NCI-H2227 (cell line): ENCODE data around the gene EFHB.
"Not testable (repeated sequence)": the region's sequence is repeated elsewhere in the genome, so short reads cannot be mapped to it uniquely, and the experiment has no call there.

Experiments
- DNase-seq: peaks from one replicate; lab custom pipeline; 2025; ENCODE audit not compliant: unreplicated experiment; lab: John Stamatoyannopoulos, UW

Gene EFHB

DNA sequence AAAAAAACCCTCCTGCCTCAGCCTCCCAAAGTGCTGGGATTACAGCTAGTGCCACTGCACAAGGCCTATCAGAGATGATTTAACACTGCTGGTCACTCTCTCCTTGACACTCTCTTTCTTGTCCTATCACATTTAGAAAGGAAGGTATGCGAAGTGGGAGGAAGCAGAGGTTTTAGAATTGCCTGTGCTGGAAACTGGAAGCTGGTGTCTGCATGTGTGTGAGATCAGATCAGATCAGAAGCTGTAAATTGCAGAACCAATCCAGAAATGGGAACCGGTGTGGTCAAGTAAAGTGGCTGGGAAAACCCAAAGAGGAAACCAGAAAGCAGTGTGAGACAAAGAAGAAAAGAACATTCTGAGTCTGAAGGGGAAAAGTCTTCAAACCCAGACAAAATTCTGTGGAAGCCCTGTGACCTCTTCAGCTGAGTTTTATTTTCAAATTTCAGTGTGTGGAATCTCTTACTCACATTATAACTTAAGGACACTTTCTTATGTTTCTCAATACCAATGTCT lies 2.8 kb downstream of the EFHB start:
- DNase-seq: no peak

DNA sequence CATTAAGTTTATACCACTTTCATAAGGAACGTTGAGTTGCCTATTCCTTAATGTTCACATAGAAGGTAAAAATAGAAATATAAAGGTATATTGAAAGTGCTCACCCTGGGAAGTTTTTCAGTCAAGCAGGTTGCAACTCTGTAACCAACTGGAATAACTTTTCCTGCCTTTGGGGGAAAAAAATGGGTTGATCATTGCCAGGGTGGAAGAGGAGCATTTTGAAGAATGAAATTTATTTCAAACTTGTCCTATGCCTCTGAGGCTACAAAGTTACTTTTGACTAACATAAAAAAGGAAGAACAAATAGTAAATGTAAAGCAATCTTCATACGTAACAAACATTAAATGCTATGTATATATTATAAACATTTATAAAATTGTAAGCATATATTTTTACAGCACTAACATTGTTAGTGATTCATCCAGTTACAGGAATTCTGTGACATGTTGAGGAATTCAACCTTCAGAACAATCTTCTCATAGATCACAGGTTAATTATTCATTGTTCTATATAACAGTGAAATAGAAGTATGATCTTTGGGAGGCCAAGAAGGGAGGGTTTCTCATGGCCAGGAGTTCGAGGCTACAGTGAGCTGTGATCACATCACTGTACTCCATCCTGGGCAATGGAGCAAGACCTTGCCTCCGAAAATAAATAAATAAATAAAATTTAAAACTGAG lies 13.5 kb downstream of the EFHB start:
- no peak for DNase-seq

- no peak for DNase-seq
These were observed 16.9 kb downstream of the EFHB start for GRCh38 chr3:19917167-19917566.

DNA sequence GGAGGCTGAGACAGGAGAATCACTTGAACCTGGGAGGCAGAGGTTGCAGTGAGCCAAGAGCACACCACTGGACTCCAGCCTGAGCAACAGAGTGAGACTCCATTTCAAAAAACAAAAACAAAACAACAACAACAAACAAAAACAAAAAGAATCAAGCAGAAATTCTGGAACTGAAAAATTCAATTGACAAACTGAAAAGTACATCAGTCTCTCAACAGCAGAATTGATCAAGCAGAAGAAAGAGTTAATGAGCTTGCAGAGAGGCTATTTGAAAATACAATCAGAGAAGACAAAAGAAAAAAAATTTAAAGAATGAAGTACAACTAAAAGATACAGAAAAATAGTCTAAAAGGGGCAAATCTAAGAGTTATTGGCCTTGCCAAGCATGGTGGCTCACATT lies 22.6 kb downstream of the EFHB start:
- no peak for DNase-seq

- DNase-seq: no peak
These were observed 26.5 kb downstream of the EFHB start for GRCh38 chr3:19907523-19907922.

DNA sequence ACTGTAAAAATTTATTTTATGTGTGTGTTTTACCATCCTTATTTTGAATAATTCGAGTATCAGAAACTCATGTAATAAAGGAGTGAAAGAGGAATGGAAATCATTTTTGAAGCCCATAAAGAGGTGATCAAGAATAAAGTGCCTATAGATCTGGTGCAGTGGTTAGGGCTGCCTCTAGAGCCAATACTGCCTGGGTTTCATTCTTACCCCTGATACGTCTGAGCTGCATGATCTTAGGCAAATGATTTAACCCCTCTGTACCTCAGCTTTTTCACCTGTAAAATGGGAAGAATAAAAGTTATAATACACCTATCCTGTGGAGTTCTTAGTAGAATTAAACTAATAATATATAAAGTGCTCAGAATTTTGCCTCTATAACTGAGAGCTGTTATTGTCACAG lies 30.4 kb downstream of the EFHB start:
- DNase-seq: no peak

DNA sequence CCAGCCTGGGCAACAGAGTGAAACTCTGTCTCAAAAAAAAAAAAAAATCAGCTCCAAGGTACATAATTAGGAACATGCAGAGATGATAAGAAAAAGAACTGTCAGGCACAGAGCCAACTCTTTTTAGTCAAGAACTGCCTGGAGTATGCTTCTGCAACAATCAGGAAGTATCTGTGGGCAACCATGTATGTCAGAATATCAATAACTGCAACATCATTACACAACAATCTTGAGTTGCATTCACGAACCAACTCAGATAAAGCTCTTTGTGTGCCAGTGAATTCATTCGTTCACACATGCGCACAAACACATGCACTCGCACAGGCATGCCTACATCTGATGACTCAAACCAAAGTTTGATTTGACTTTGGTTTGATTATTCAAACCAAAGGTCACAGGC lies 32.1 kb downstream of the EFHB start:
- no peak for DNase-seq

GRCh38 chr3:19901337-19901736 lies 32.7 kb downstream of the EFHB start:
- DNase-seq: no peak

DNA sequence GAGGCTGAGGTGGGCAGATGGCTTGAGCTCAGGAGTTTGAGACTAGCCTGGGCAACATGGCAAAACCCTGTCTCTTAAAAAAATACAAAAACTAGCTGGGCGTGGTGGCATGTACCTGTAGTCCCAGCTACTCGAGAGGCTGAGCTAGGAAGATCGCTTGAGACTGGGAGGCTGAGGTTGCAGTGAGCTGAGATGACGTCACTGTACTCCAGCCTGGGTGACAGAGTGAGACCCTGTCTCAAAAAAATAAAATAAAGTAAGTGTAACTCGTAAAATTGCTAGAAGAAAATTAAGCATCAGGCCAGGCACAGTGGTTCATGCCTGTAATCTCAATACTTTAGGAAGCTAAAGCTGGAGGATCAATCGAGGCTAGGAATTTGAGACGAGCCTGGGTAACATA lies 34.2 kb downstream of the EFHB start:
- DNase-seq: not testable (repeated sequence)

- DNase-seq: no peak
These were observed 34.8 kb downstream of the EFHB start for GRCh38 chr3:19899264-19899663.

GRCh38 chr3:19898721-19899120 lies 35.3 kb downstream of the EFHB start:
- DNase-seq: no peak

GRCh38 chr3:19891740-19892139 lies 42.3 kb downstream of the EFHB start:
- DNase-seq: no peak

DNA sequence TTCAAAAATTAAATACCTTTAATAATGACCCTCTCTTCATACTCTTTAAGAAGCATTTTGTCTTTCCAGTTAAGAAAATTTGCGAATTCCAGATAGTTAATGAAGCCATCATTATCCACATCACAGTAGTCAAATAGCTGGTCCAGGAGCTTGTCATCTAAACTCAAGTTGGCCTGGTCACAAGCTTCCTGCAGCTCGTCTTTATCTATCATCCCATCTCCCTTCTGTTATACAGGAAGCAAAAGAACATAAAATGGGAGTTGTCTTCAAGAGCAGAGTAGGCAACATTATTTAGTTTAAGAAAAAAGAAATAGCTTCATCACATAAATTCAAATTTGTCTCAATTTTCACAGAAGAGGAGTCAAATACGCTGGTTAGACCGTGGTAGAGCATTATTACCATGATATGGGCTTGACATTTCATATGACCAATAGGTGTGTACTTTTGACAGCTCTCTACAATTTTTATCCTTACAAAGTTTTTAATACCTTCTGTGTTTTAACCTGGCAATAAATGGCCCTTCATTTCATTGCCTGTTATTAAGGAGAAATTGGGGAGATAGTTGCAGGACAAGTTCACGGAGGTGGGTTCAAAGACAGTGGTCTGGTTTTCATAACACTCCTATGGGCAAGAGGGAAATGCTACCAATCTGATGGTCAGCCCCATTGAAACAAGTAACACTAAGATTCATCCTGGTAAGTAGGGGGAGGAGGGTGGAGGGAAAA lies 45.4 kb downstream of the EFHB start:
- no peak for DNase-seq

GRCh38 chr3:19887122-19887521 lies 46.9 kb downstream of the EFHB start:
- DNase-seq: not testable (repeated sequence)

DNA sequence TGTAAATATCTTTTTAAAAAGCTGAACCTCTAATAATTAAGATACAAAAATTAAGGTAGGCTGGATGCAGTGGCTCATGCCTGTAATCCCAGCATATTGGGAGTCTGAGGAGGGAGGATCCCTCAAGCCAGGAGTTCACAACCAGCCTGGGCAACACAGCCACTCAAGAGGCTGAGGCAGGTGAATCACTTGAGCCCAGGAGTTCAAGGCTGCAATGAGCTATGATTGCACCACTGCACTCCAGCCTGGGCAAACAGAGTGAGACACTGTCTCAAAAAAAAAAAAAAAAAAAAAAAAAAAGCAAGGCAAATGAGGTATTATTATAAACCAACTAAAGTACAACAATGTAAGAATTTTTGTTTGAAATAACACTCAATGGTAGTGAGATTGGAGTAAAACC lies 47.6 kb downstream of the EFHB start:
- DNase-seq: no peak

DNA sequence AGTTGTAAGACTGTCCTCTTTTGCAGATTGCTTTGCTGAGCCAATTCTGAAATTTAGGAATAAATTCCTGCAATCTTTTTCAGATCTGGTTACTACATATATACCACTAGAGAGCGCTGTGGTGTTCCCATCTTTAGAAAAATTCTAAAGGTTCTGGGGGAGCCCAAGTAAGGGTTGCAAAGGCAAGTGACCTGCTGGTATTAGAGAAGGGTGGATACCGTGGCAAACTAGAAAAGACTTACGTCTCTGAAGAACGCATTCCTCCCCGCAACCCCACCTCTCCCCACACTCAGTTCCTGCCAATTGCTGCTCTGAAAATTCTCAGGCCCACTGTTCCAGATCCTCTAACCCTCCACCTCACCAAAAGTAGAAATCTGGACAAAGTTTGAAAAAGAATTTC lies 48.5 kb downstream of the EFHB start:
- peak; percentile 29 for DNase-seq

- no peak for DNase-seq
These were observed 52.2 kb downstream of the EFHB start for GRCh38 chr3:19881852-19882251.

GRCh38 chr3:19881036-19881435 lies 53.0 kb downstream of the EFHB start:
- no peak for DNase-seq

- no peak for DNase-seq
These were observed 56.4 kb downstream of the EFHB start for GRCh38 chr3:19877656-19878055.

GRCh38 chr3:19866751-19867347 lies 67.2 kb downstream of the EFHB start:
- peak; percentile 56 for DNase-seq

DNA sequence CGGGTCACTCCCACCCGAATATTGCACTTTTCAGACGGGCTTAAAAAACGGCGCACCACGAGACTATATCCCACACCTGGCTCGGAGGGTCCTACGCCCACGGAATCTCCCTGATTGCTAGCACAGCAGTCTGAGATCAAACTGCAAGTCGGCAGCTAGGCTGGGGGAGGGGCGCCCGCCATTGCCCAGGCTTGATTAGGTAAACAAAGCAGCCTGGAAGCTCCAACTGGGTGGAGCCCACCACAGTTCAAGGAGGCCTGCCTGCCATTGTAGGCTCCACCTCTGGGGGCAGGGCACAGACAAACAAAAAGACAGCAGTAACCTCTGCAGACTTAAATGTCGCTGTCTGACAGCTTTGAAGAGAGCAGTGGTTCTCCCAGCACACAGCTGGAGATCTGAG lies 78.7 kb downstream of the EFHB start:
- DNase-seq: peak; percentile 14

- not testable (repeated sequence) for DNase-seq
These were observed 87.4 kb downstream of the EFHB start for GRCh38 chr3:19846609-19847008.
